WTC11 (cell line): ENCODE results near the gene FAM236D.
"Not testable (repeated sequence)": the region's sequence is repeated elsewhere in the genome, so short reads cannot be mapped to it uniquely, and the experiment has no call there.

Experiments used
- JUN ChIP-seq: sonication (generic); formaldehyde crosslinking; IDR thresholded peaks from 2 replicates; pipeline ENCODE4 v1.8.0; 2023; ENCODE audit warnings: mild to moderate bottlenecking, missing genetic modification reagents
- ZBTB21 ChIP-seq: sonication (generic); formaldehyde crosslinking; IDR thresholded peaks from 2 replicates; pipeline ENCODE4 v1.8.1; 2023; ENCODE audit warnings: mild to moderate bottlenecking, missing genetic modification reagents, borderline replicate concordance
- TF ChIP-seq, protein P1 (sequence below): fragments of 200-600 bp; IDR thresholded peaks from 2 replicates; pipeline ENCODE4 v1.8.0; 2022; ENCODE audit warnings: antibody characterized with exemption
- TF ChIP-seq, protein P2 (sequence below): sonication (generic); formaldehyde crosslinking; IDR thresholded peaks from 2 replicates; pipeline ENCODE4 v1.8.0; 2022; ENCODE audit warnings: mild to moderate bottlenecking, missing genetic modification reagents
- TF ChIP-seq, protein P3 (sequence below): sonication (generic); formaldehyde crosslinking; IDR thresholded peaks from 2 replicates; pipeline ENCODE4 v1.8.1; 2023; ENCODE audit warnings: mild to moderate bottlenecking, missing genetic modification reagents, moderate library complexity
- TF ChIP-seq, protein P4 (sequence below): sonication (generic); formaldehyde crosslinking; IDR thresholded peaks from 2 replicates; pipeline ENCODE4 v1.8.0; 2023; ENCODE audit warnings: mild to moderate bottlenecking, missing genetic modification reagents
- TF ChIP-seq, protein P5 (sequence below): sonication (generic); formaldehyde crosslinking; IDR thresholded peaks from 2 replicates; pipeline ENCODE4 v1.8.1; 2022; ENCODE audit warnings: low read depth, missing genetic modification reagents, borderline replicate concordance
- TF ChIP-seq, protein P6 (sequence below): sonication (generic); formaldehyde crosslinking; conservative IDR thresholded peaks from 2 replicates; pipeline ENCODE4 v1.8.1; 2022; ENCODE audit warnings: mild to moderate bottlenecking, missing genetic modification reagents

DNA sequence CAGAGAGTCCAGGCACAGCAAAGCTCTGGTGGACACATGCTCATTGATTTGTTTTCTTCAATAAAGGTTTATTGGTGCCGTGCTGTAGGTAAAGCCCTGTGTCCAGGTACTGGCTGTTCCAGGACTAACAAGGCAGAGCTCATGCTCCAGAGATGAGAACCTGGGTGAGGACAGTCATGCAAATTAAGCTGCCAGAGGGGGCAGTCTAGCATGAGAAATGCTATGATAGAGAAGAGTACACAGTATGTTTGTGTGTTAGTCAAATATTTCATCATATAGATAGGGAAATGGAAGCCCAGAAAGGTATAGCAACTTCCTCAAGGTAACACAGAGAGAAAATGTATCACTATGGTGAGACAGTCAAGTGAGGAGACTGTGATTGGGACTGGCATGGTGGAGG is 19.9 kb downstream of the FAM236D start:
- TF ChIP-seq JUN, ZBTB21 (CRISPR knock-in tag): not testable (repeated sequence)
- TF ChIP-seq, protein P1, sequence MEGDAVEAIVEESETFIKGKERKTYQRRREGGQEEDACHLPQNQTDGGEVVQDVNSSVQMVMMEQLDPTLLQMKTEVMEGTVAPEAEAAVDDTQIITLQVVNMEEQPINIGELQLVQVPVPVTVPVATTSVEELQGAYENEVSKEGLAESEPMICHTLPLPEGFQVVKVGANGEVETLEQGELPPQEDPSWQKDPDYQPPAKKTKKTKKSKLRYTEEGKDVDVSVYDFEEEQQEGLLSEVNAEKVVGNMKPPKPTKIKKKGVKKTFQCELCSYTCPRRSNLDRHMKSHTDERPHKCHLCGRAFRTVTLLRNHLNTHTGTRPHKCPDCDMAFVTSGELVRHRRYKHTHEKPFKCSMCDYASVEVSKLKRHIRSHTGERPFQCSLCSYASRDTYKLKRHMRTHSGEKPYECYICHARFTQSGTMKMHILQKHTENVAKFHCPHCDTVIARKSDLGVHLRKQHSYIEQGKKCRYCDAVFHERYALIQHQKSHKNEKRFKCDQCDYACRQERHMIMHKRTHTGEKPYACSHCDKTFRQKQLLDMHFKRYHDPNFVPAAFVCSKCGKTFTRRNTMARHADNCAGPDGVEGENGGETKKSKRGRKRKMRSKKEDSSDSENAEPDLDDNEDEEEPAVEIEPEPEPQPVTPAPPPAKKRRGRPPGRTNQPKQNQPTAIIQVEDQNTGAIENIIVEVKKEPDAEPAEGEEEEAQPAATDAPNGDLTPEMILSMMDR: not testable (repeated sequence)
- TF ChIP-seq, protein P2, sequence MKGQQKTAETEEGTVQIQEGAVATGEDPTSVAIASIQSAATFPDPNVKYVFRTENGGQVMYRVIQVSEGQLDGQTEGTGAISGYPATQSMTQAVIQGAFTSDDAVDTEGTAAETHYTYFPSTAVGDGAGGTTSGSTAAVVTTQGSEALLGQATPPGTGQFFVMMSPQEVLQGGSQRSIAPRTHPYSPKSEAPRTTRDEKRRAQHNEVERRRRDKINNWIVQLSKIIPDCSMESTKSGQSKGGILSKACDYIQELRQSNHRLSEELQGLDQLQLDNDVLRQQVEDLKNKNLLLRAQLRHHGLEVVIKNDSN (CRISPR knock-in tag): not testable (repeated sequence)
- TF ChIP-seq, protein P3, sequence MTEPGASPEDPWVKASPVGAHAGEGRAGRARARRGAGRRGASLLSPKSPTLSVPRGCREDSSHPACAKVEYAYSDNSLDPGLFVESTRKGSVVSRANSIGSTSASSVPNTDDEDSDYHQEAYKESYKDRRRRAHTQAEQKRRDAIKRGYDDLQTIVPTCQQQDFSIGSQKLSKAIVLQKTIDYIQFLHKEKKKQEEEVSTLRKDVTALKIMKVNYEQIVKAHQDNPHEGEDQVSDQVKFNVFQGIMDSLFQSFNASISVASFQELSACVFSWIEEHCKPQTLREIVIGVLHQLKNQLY (CRISPR knock-in tag): not testable (repeated sequence)
- TF ChIP-seq, protein P4, sequence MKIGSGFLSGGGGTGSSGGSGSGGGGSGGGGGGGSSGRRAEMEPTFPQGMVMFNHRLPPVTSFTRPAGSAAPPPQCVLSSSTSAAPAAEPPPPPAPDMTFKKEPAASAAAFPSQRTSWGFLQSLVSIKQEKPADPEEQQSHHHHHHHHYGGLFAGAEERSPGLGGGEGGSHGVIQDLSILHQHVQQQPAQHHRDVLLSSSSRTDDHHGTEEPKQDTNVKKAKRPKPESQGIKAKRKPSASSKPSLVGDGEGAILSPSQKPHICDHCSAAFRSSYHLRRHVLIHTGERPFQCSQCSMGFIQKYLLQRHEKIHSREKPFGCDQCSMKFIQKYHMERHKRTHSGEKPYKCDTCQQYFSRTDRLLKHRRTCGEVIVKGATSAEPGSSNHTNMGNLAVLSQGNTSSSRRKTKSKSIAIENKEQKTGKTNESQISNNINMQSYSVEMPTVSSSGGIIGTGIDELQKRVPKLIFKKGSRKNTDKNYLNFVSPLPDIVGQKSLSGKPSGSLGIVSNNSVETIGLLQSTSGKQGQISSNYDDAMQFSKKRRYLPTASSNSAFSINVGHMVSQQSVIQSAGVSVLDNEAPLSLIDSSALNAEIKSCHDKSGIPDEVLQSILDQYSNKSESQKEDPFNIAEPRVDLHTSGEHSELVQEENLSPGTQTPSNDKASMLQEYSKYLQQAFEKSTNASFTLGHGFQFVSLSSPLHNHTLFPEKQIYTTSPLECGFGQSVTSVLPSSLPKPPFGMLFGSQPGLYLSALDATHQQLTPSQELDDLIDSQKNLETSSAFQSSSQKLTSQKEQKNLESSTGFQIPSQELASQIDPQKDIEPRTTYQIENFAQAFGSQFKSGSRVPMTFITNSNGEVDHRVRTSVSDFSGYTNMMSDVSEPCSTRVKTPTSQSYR (CRISPR knock-in tag): not testable (repeated sequence)
- TF ChIP-seq, protein P5, sequence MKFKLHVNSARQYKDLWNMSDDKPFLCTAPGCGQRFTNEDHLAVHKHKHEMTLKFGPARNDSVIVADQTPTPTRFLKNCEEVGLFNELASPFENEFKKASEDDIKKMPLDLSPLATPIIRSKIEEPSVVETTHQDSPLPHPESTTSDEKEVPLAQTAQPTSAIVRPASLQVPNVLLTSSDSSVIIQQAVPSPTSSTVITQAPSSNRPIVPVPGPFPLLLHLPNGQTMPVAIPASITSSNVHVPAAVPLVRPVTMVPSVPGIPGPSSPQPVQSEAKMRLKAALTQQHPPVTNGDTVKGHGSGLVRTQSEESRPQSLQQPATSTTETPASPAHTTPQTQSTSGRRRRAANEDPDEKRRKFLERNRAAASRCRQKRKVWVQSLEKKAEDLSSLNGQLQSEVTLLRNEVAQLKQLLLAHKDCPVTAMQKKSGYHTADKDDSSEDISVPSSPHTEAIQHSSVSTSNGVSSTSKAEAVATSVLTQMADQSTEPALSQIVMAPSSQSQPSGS: not testable (repeated sequence)
- TF ChIP-seq, protein P6, sequence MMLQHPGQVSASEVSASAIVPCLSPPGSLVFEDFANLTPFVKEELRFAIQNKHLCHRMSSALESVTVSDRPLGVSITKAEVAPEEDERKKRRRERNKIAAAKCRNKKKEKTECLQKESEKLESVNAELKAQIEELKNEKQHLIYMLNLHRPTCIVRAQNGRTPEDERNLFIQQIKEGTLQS (CRISPR knock-in tag): not testable (repeated sequence)
